Ovary (tissue), 3 donors: ENCODE measurements around the gene VPS18.

Experiments
- CTCF ChIP-seq, 3 donors: fragments of 450-650 bp in 2 of 3; fragments of 200-600 bp in 1 of 3; IDR thresholded peaks; one replicate each; pipeline versions ENCODE4 v1.5.1 to v1.8.0; 2016 to 2022; ENCODE audit warnings: antibody characterized with exemption in 3 of 3, mild to moderate bottlenecking in 1 of 3
- EP300 ChIP-seq: sonication (generic); formaldehyde crosslinking; IDR thresholded peaks from one replicate; pipeline ENCODE4 v1.6.1; 2017; ENCODE audit warnings: antibody characterized with exemption
- POLR2A ChIP-seq: fragments of 450-650 bp; IDR thresholded peaks from one replicate; pipeline ENCODE4 v1.6.1; 2017; ENCODE audit warnings: antibody characterized with exemption, mild to moderate bottlenecking, moderate library complexity
- donor health status: DM: no; HTN: no; CAD: no.

- TF ChIP-seq POLR2A (no peak), CTCF (IDR thresholded peaks at IDR 0.05) (no peak), EP300 (no peak)
These were observed 1.1 kb upstream of the VPS18 start for GRCh38 chr15:40893019-40893670.
